H9 (cell line): ENCODE data around the gene TDP1. TPM values are rescaled to one million over a fixed set of nuclear protein-coding genes. Genes with fewer than 3 reads are reported as not detected.

Source experiments
- DNase-seq: peaks from one replicate; pipeline ENCODE4 v3.0.0-alpha.2; 2017
- H2AFZ ChIP-seq: one replicate; pipeline ENCODE4 v1.6.1; 2013; ENCODE audit warnings: mild to moderate bottlenecking, low read length, control low read depth, moderate library complexity
- H2AK5ac ChIP-seq: 2 replicates; pipeline ENCODE4 v1.6.1; 2013; ENCODE audit warnings: low read length, control low read depth, mixed read lengths; ENCODE audit not compliant: insufficient read length
- H2BK120ac ChIP-seq: one replicate; pipeline ENCODE4 v1.6.1; 2013; ENCODE audit warnings: low read depth, mild to moderate bottlenecking, low read length, control low read depth, inconsistent platforms; ENCODE audit not compliant: poor library complexity, severe bottlenecking
- H2BK12ac ChIP-seq: 2 replicates; pipeline ENCODE4 v1.6.1; 2013; ENCODE audit warnings: low read length, control low read depth, mixed read lengths, low read depth; ENCODE audit not compliant: insufficient read length
- H2BK15ac ChIP-seq: 2 replicates; pipeline ENCODE4 v1.6.1; 2013; ENCODE audit warnings: low read depth, low read length, control low read depth
- H2BK20ac ChIP-seq: one replicate; pipeline ENCODE4 v1.6.1; 2013; ENCODE audit warnings: low read depth, mild to moderate bottlenecking, low read length, control low read depth, inconsistent platforms; ENCODE audit not compliant: poor library complexity, severe bottlenecking
- H2BK5ac ChIP-seq: 2 replicates; pipeline ENCODE4 v1.6.1; 2013; ENCODE audit warnings: low read length, control low read depth, mixed read lengths; ENCODE audit not compliant: insufficient read length
- H3K14ac ChIP-seq: 2 replicates; pipeline ENCODE4 v1.6.1; 2013; ENCODE audit warnings: low read length, control low read depth; ENCODE audit not compliant: insufficient read depth
- H3K18ac ChIP-seq: 2 replicates; pipeline ENCODE4 v1.6.1; 2013; ENCODE audit warnings: low read depth, mild to moderate bottlenecking, mixed read lengths, low read length, control low read depth; ENCODE audit not compliant: insufficient read length
- H3K23ac ChIP-seq: 2 replicates; pipeline ENCODE4 v1.6.1; 2013; ENCODE audit warnings: low read length, control low read depth, mixed read lengths, low read depth; ENCODE audit not compliant: insufficient read length
- H3K23me2 ChIP-seq: 2 replicates; pipeline ENCODE4 v1.6.1; 2013; ENCODE audit warnings: low read depth, mild to moderate bottlenecking, mixed read lengths, low read length, control low read depth; ENCODE audit not compliant: insufficient read length, poor library complexity, severe bottlenecking
- H3K27ac ChIP-seq: 2 replicates; pipeline ENCODE4 v1.5.1; 2013; ENCODE audit warnings: low read length, control low read depth, mixed read lengths, low read depth; ENCODE audit not compliant: insufficient read length
- H3K27me3 ChIP-seq: 2 replicates; pipeline ENCODE4 v1.6.1; 2013; ENCODE audit warnings: low read length, control low read depth, inconsistent platforms; ENCODE audit not compliant: insufficient read depth
- H3K4ac ChIP-seq: 2 replicates; pipeline ENCODE4 v1.6.1; 2013; ENCODE audit warnings: low read depth, mild to moderate bottlenecking, control low read depth, inconsistent platforms, low read length, moderate library complexity
- H3K4me1 ChIP-seq: 2 replicates; pipeline ENCODE4 v1.6.1; 2013; ENCODE audit warnings: low read length, control low read depth, inconsistent platforms; ENCODE audit not compliant: insufficient read depth
- H3K4me2 ChIP-seq: 2 replicates; pipeline ENCODE4 v1.6.1; 2013; ENCODE audit warnings: low read length, control low read depth, mixed read lengths; ENCODE audit not compliant: insufficient read length, insufficient read depth
- H3K56ac ChIP-seq: 2 replicates; pipeline ENCODE4 v1.6.1; 2013; ENCODE audit warnings: low read depth, mild to moderate bottlenecking, mixed read lengths, low read length, control low read depth; ENCODE audit not compliant: insufficient read length
- H3K79me1 ChIP-seq: 2 replicates; pipeline ENCODE4 v1.6.1; 2013; ENCODE audit warnings: low read depth, mild to moderate bottlenecking, moderate library complexity, low read length, control low read depth, inconsistent platforms; ENCODE audit not compliant: insufficient read depth, poor library complexity, severe bottlenecking
- H3K79me2 ChIP-seq: 2 replicates; pipeline ENCODE4 v1.6.1; 2013; ENCODE audit warnings: low read length, control low read depth, inconsistent platforms; ENCODE audit not compliant: insufficient read depth
- H3K9ac ChIP-seq: 2 replicates; pipeline ENCODE4 v1.6.1; 2013; ENCODE audit warnings: low read length, control low read depth, mixed read lengths; ENCODE audit not compliant: insufficient read length; ENCODE audit errors: extremely low read depth
- H3K9me3 ChIP-seq: one replicate; pipeline ENCODE4 v1.6.1; 2013; ENCODE audit warnings: low read depth, low read length, inconsistent platforms; ENCODE audit not compliant: control insufficient read depth
- H3T11ph ChIP-seq: one replicate; pipeline ENCODE4 v1.6.1; 2013; ENCODE audit warnings: mild to moderate bottlenecking, low read length, control low read depth, inconsistent platforms
- H4K20me1 ChIP-seq: one replicate; pipeline ENCODE4 v1.6.1; 2013; ENCODE audit not compliant: control insufficient read depth, insufficient read length, insufficient read depth
- H4K5ac ChIP-seq: 2 replicates; pipeline ENCODE4 v1.6.1; 2013; ENCODE audit warnings: low read depth, mild to moderate bottlenecking, mixed read lengths, low read length, control low read depth; ENCODE audit not compliant: insufficient read length
- H4K8ac ChIP-seq: replicated peaks from 2 replicates; pipeline ENCODE4 v1.6.1; 2013; ENCODE audit warnings: low read length, control low read depth, mixed read lengths, low read depth; ENCODE audit not compliant: insufficient read length
- H4K91ac ChIP-seq: 2 replicates; pipeline ENCODE4 v1.6.1; 2013; ENCODE audit warnings: low read depth, mild to moderate bottlenecking, moderate library complexity, mixed read lengths, low read length, control low read depth; ENCODE audit not compliant: insufficient read length
- H3K27ac Mint-ChIP-seq, 3 experiments: 2 replicates in 2 of 3; 3 replicates in 1 of 3; pipeline ENCODE4 v1.8.0; 2020 to 2021; ENCODE audit warnings: mixed read lengths in 3 of 3, mild to moderate bottlenecking in 1 of 3, moderate library complexity in 1 of 3
- H3K27me3 Mint-ChIP-seq: 2 replicates; pipeline ENCODE4 v1.8.0; 2021; ENCODE audit warnings: low read depth, mild to moderate bottlenecking, moderate library complexity, mixed read lengths
- H3K36me3 Mint-ChIP-seq, 3 experiments: 2 replicates in 2 of 3; 3 replicates in 1 of 3; pipeline ENCODE4 v1.8.0; 2020 to 2021; ENCODE audit warnings: low read depth in 3 of 3, mixed read lengths in 3 of 3; ENCODE audit not compliant: insufficient read depth in 1 of 3
- H3K4me1 Mint-ChIP-seq, 2 experiments: 2 replicates each; pipeline ENCODE4 v1.8.0; 2020; ENCODE audit warnings: mixed read lengths in 2 of 2
- H3K4me3 Mint-ChIP-seq, 2 experiments: 2 replicates in 1 of 2; 3 replicates in 1 of 2; pipeline ENCODE4 v1.8.0; 2020 to 2021; ENCODE audit warnings: mild to moderate bottlenecking in 2 of 2, mixed read lengths in 2 of 2, moderate library complexity in 1 of 2
- H3K9me3 Mint-ChIP-seq, 2 experiments: 2 replicates in 1 of 2; 3 replicates in 1 of 2; pipeline ENCODE4 v1.8.0; 2020; ENCODE audit warnings: mild to moderate bottlenecking in 2 of 2, mixed read lengths in 2 of 2, moderate library complexity in 1 of 2
- WGBS: extraction: QIAGEN DNeasy Blood & Tissue Kit; methylation state at CpG from one replicate; pipeline ENCODE4 v1.1.7; 2013; ENCODE audit warnings: missing lambda C conversion rate, low lambda C conversion rate, mixed read lengths; ENCODE audit not compliant: insufficient read length; ENCODE audit errors: extremely low coverage; 5-methylcytosine and 5-hydroxymethylcytosine counted together
- total RNA-seq: library from RNA; stranded (reverse); gene quantifications from 2 replicates; pipeline ENCODE4 v1.2.1, GENCODE V29; 2021
- TF ChIP-seq, protein P1 (sequence below): fragments of 200-600 bp; sonication (generic); conservative IDR thresholded peaks from 3 replicates; pipeline ENCODE4 v1.8.0; 2021; ENCODE audit warnings: antibody characterized with exemption, mild to moderate bottlenecking

Gene TDP1
- total RNA-seq, 1 experiment from 2014 or later, result 53.4 TPM

DNA sequence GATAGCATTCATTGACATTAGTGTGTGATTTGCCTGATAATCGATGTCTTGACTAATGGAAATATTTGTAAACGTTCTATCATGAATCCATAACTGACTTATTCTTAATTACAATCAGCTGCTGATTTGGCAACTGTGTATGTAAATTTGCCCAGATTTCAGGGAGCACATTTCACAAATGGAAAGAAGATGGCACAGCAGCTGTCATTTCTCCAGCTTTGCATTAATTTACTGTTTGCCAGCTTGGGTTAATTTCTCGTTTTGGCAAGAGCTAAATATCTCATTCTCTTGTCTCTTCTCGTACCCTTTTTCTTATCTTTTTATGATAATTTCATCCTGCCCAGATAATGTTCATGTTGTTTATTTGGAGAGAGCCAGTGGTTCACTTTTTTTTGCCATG lies 22.9 kb downstream of the TDP1 start:
- Histone ChIP-seq H3K23me2 (no peaks in the 10 kb centered on the region), H4K5ac (no peak overlapping the region), H3T11ph (no peak overlapping the region), H3K56ac (no peak overlapping the region), H2BK12ac (no peak overlapping the region), H3K9me3 (no peaks in the 10 kb centered on the region), H3K18ac (no peak overlapping the region), H2AFZ (no peak overlapping the region), H4K8ac (no peak overlapping the region), H3K4me2 (no peak overlapping the region), H3K79me2 (no peaks in the 10 kb centered on the region; the same call in 1 of the 2 replicates), H2AK5ac (no peak overlapping the region), H2BK15ac (no peak overlapping the region), H3K4me1 (no peaks in the 10 kb centered on the region), H3K27me3 (no peaks in the 10 kb centered on the region), H2BK20ac (no peak overlapping the region), H2BK120ac (no peak overlapping the region), H3K14ac (no peak overlapping the region), H3K27ac (no peak overlapping the region), H4K91ac (no peak overlapping the region), H3K4ac (no peak overlapping the region), H3K23ac (no peak overlapping the region), H3K9ac (no peak overlapping the region), H2BK5ac (no peak overlapping the region), H3K79me1 (no peaks in the 10 kb centered on the region), H4K20me1 (no peaks in the 10 kb centered on the region)
- WGBS, result no CpG with 5 or more reads among the region's 4 CpGs
- Mint-ChIP-seq H3K4me1 (no peaks in the 10 kb centered on the region), H3K27me3 (no peaks in the 10 kb centered on the region), H3K9me3 (no peaks in the 10 kb centered on the region), H3K4me3 (no peak overlapping the region), H3K36me3 (peaks cover 17 to 73% (median 72%) of the 10 kb centered on the region in 3 experiments; a peak in 6 of 7 replicates), H3K27ac (no peak overlapping the region)
- DNase-seq, result no peak
- TF ChIP-seq, protein P1, sequence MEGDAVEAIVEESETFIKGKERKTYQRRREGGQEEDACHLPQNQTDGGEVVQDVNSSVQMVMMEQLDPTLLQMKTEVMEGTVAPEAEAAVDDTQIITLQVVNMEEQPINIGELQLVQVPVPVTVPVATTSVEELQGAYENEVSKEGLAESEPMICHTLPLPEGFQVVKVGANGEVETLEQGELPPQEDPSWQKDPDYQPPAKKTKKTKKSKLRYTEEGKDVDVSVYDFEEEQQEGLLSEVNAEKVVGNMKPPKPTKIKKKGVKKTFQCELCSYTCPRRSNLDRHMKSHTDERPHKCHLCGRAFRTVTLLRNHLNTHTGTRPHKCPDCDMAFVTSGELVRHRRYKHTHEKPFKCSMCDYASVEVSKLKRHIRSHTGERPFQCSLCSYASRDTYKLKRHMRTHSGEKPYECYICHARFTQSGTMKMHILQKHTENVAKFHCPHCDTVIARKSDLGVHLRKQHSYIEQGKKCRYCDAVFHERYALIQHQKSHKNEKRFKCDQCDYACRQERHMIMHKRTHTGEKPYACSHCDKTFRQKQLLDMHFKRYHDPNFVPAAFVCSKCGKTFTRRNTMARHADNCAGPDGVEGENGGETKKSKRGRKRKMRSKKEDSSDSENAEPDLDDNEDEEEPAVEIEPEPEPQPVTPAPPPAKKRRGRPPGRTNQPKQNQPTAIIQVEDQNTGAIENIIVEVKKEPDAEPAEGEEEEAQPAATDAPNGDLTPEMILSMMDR, result no peak
